HEK293T (cell line): ENCODE results near the gene TNPO3.

Experiments
- CTCF ChIA-PET: fragments of 350-600 bp; formaldehyde crosslinking; extraction: SDS; loops from one replicate; lab custom pipeline; 2021; ENCODE audit warnings: antibody characterized with exemption, inconsistent platforms; lab: Yijun Ruan, JAX
- POLR2A ChIA-PET: fragments of 350-600 bp; formaldehyde crosslinking; extraction: SDS; loops from one replicate; lab custom pipeline; 2020; ENCODE audit warnings: antibody characterized with exemption, inconsistent platforms; lab: Yijun Ruan, JAX
- DNase-seq: peaks from one replicate; pipeline ENCODE4 v3.0.0; 2012; ENCODE audit warnings: mixed read lengths; ENCODE audit errors: extremely low spot score
- ARNT ChIP-seq: fragments of 450-650 bp; IDR thresholded peaks from 2 replicates; pipeline ENCODE4 v1.6.1; 2017; ENCODE audit warnings: mild to moderate bottlenecking
- BHLHE40 ChIP-seq: fragments of 450-650 bp; IDR thresholded peaks from 2 replicates; pipeline ENCODE4 v1.6.1; 2016; ENCODE audit warnings: mild to moderate bottlenecking, moderate library complexity, borderline replicate concordance
- CTBP1 ChIP-seq: fragments of 450-650 bp; IDR thresholded peaks from 2 replicates; pipeline ENCODE4 v1.6.1; 2016; ENCODE audit warnings: borderline replicate concordance
- ELF4 ChIP-seq: fragments of 450-650 bp; IDR thresholded peaks from 2 replicates; pipeline ENCODE4 v1.6.1; 2017; ENCODE audit warnings: antibody characterized with exemption
- FOXA1 ChIP-seq: fragments of 450-650 bp; IDR thresholded peaks from 2 replicates; pipeline ENCODE4 v1.6.1; 2016; ENCODE audit warnings: mild to moderate bottlenecking
- FOXK2 ChIP-seq: fragments of 450-650 bp; IDR thresholded peaks from 2 replicates; pipeline ENCODE4 v1.6.1; 2016; ENCODE audit warnings: mild to moderate bottlenecking
- FOXM1 ChIP-seq: fragments of 450-650 bp; IDR thresholded peaks from 2 replicates; pipeline ENCODE4 v1.6.1; 2017; ENCODE audit warnings: mild to moderate bottlenecking, borderline replicate concordance
- HDGF ChIP-seq: fragments of 450-650 bp; IDR thresholded peaks from 2 replicates; pipeline ENCODE4 v1.6.1; 2017; ENCODE audit warnings: antibody characterized with exemption, borderline replicate concordance
- L3MBTL2 ChIP-seq: fragments of 450-650 bp; conservative IDR thresholded peaks from 2 replicates; pipeline ENCODE4 v1.6.1; 2016; ENCODE audit warnings: mild to moderate bottlenecking
- LEF1 ChIP-seq: fragments of 450-650 bp; IDR thresholded peaks from 2 replicates; pipeline ENCODE4 v1.6.1; 2017; ENCODE audit warnings: mild to moderate bottlenecking, borderline replicate concordance
- NFRKB ChIP-seq: fragments of 450-650 bp; IDR thresholded peaks from 2 replicates; pipeline ENCODE4 v1.6.1; 2016; ENCODE audit warnings: mild to moderate bottlenecking, moderate library complexity
- SP1 ChIP-seq: fragments of 450-650 bp; IDR thresholded peaks from 2 replicates; pipeline ENCODE4 v1.6.1; 2017
- SUZ12 ChIP-seq: fragments of 450-650 bp; IDR thresholded peaks from 2 replicates; pipeline ENCODE4 v1.6.1; 2016; ENCODE audit warnings: mild to moderate bottlenecking
- TARDBP ChIP-seq: fragments of 450-650 bp; IDR thresholded peaks from 2 replicates; pipeline ENCODE4 v1.6.1; 2016
- ZNF384 ChIP-seq: fragments of 450-650 bp; IDR thresholded peaks from 2 replicates; pipeline ENCODE4 v1.6.1; 2016
- TF ChIP-seq, protein P1 (sequence below): fragments of 450-650 bp; IDR thresholded peaks from 2 replicates; pipeline ENCODE4 v1.6.1; 2016

TNPO3 gene

DNA sequence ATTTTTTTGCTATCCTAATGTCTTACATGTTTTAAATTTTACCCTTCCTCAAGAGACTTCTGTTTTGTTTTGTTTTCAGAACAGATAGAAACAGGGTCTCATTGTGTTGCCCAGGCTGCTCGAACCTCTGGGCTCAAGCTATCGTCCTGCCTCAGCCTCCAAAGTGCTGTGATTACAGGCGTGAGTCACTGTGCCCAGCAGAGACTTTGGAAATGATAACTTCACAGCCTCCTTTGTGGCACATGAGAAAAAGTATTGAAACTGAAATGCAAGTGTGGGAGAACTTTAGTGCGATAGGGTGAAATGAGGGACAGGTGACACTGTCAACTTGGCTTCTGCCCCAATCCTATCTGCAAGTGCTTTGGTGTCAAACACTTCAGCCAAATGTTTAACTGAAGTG is 95.6 kb downstream of the TNPO3 start:
- TF ChIP-seq TARDBP (no peak), SUZ12 (no peak), LEF1 (no peak), ELF4 (no peak), SP1 (no peak), L3MBTL2 (no peak)
- POLR2A ChIA-PET: no interaction called here
- CTCF ChIA-PET: interaction anchor here (0.9 kb wide), 1 partner anchor 114 kb away, joined by 7 read pairs; no protein-coding TSS in a partner anchor
- DNase-seq: no peak

DNA sequence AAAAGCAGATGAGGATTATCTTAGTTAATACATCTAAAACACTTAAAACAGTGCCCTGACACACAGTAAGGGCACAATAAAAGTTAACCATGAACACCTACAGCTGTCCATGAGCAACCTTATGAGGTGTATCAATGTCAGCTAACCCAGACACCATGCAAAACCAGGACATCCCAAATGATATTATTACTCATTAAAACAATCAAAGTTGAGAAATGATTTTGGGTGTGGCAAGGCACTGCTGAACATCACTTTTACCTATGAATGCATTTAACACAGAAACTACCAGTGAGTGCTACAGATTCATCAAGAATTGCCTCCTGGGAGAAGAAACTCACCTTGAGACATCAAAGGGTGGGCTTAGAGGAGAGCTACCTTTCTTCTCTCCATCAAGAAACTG is 98.9 kb downstream of the TNPO3 start:
- TF ChIP-seq L3MBTL2 (no peak), ELF4 (no peak), BHLHE40 (no peak), SUZ12 (no peak), TARDBP (no peak), ARNT (no peak), ZNF384 (no peak), CTBP1 (no peak), HDGF (no peak), FOXA1 (no peak), FOXK2 (no peak), FOXM1 (no peak), NFRKB (no peak), LEF1 (no peak), SP1 (no peak)
- TF ChIP-seq, protein P1, sequence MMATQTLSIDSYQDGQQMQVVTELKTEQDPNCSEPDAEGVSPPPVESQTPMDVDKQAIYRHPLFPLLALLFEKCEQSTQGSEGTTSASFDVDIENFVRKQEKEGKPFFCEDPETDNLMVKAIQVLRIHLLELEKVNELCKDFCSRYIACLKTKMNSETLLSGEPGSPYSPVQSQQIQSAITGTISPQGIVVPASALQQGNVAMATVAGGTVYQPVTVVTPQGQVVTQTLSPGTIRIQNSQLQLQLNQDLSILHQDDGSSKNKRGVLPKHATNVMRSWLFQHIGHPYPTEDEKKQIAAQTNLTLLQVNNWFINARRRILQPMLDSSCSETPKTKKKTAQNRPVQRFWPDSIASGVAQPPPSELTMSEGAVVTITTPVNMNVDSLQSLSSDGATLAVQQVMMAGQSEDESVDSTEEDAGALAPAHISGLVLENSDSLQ: no peak
- no peak for DNase-seq
- CTCF ChIA-PET: no interaction called here
- POLR2A ChIA-PET: no interaction called here

DNA sequence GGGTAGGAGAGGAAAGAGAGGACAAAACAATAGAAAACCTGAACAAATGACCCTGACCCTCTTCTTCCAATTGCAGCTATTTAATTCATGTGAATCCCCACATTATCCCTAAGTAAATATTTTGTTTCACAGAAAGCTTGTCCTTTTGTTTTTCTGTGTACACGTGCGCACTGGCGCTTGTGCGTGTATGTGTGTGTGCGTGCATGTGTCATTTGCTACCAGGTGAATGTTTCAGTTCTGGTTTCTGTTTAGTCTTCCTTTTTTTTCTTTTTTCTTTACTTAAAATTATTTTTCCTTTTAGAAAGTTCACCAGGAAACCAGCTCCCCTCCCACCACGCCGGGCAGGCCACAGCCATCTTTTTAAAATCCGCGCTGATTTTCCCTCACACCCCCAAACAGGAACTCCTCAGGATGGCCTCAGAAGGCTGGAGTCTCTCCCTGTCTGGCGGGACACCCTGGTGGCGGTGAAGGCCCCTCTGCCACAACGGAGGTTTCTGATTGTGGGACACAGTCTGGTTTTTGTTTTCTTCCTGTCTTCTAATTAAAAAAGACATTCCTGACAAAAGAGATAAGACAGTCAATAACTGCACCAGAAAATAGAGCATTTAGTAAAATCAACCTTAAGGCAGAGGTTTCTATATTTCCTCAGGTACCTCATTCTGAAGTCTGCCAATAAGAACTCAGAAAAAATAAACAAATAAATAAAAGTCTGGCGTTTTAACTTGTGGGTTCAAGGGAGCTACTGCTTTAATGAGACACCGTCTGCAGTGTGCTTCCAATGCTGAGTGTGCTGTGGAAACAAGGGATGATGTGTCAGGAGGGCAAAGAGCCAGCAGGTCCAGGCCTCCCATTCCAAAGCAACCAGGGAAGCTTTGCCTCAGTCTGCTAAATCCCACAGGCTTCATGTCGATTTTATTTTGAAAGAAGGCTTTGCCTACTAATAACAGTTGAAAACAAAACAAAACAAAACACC is 99.8 kb downstream of the TNPO3 start:
- DNase-seq: no peak
- POLR2A ChIA-PET: no interaction called here
- CTCF ChIA-PET: no interaction called here
- no peak for TF ChIP-seq SP1

DNA sequence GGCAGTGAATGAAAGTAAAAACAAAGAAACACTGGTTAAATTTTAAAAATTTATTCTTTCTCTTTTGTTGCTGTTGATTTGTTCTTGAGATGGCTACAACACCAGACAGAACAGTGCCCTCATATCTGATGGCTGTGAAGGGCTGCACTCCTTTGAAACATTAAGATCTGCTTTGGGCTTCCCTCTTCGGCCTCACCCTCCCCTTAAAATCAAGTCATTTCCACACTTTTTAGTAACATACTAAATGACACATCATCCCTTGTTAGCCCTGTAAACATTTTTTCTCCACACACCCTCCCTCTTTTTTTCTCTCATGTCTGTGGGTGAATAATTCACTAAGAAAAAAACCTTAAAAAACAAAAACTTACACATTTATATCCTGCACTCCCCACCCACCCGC is 100.8 kb downstream of the TNPO3 start:
- DNase-seq: no peak
- ChIA-PET CTCF (interaction anchor here (1.3 kb wide), 1 partner anchor 137 kb away, joined by 7 read pairs; no protein-coding TSS in a partner anchor), POLR2A (no interaction called here)
- TF ChIP-seq CTBP1: no peak

DNA sequence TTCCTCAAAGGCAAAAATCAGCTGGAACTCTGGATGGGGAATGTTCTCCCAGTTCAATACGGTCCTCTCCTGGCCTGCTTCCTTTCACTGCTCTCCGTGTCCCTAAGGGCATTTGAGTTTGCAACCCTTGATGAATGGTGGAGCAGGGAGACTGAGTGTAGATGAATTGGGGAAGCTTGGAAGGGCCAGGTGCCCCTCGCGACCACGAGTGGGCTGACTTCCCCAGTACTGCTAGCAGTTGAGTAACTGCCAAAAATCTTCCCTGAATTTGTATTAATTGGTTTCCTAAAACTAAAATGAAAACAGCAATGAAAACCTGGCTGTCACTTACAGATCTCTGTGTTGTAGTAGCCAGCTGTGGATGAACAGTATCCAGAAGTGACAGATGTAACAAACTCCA is 103.6 kb downstream of the TNPO3 start:
- TF ChIP-seq FOXK2 (no peak), NFRKB (no peak), L3MBTL2 (no peak), TARDBP (no peak), BHLHE40 (no peak)
- POLR2A ChIA-PET: no interaction called here
- DNase-seq: no peak
- CTCF ChIA-PET: no interaction called here

DNA sequence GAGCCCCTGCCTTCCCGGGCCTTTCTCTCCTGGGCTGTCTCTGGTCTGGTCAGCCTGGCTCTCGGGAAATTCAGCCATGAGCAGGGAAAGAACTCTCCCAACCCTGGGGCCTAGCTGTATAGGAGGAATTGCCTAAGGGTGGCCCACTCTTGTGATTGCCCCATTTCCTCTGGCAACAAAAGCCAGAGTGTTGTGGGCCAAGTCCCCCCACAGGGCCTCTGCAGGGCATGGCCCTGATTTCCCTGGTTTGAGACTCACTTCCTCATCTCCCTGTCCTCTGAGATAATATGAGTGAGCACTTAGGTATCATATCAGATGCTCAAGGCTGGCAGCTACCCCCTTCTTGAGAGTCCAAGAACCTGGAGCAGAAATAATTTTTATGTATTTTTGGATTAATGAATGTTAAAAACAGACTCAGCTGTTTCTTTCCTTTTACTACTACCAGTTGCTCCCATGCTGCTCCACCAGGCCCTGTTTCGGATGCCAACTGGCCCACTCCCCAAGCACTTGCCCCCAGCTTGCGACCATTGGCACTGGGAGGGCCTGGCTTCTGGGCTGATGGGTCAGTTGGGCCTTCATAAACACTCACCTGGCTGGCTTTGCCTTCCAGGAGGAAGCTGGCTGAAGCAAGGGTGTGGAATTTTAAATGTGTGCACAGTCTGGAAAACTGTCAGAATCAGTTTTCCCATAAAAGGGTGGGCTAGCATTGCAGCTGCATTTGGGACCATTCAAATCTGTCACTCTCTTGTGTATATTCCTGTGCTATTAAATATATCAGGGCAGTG is 105.7 kb downstream of the TNPO3 start:
- ChIA-PET CTCF (interaction anchor here (0.8 kb wide), 1 partner anchor 9 kb away, joined by 3 read pairs; no protein-coding TSS in a partner anchor), POLR2A (no interaction called here)
- TF ChIP-seq FOXA1 (no peak), SUZ12 (no peak), ELF4 (no peak), NFRKB (no peak), FOXK2 (no peak), ZNF384 (no peak), CTBP1 (no peak), FOXM1 (no peak)

DNA sequence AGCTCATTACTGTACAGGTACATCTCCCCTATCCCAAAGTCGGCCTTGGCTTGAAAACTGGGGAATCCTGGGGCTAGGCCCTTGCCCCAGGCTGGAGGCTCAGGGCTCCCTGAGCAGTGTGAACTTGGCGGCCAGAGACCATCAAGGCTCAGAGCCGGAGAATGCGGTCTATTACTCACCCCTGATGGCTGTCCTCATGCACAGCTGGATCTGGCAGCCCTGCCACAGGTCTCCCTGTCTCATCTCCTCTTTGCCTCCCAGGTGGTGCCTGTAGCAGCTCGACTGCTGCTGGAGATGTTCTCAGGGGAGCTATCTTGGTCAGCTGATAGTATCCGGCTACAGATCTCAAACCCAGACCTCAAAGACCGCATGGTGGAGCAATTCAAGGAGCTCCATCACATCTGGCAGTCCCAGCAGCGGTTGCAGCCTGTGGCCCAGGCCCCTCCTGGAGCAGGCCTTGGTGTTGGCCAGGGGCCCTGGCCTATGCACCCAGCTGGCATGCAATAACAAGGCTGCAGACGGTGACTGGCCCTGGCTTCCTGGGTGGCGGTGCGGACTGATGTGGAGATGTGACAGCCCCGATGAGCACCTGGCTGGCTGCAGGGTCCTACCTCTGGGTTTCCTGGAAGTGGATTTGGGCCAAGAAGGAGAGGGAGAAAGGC is 106.5 kb downstream of the TNPO3 start:
- DNase-seq: no peak
- TF ChIP-seq SUZ12 (no peak), FOXM1 (no peak), ELF4 (no peak), ARNT (no peak), FOXA1 (no peak), TARDBP (no peak), ZNF384 (no peak), L3MBTL2 (no peak), FOXK2 (no peak), HDGF (no peak), LEF1 (no peak), NFRKB (no peak), SP1 (no peak), BHLHE40 (no peak), CTBP1 (no peak)
- TF ChIP-seq, protein P1: no peak
- CTCF ChIA-PET: interaction anchor here (0.7 kb wide), 1 partner anchor 26 kb away, joined by 7 read pairs; no protein-coding TSS in a partner anchor
- POLR2A ChIA-PET: no interaction called here

More for the DNA sequence above, 105.7 kb downstream of the TNPO3 start:
- no peak for DNase-seq
